GM12872 (cell line): ENCODE measurements around the gene ARFGAP1.

Experiments
- TF ChIP-seq, protein P1 (sequence below): IDR thresholded peaks from 3 replicates; pipeline ENCODE4 v1.5.1; 2011; ENCODE audit warnings: low read depth, mild to moderate bottlenecking, low read length, moderate library complexity; ENCODE audit not compliant: insufficient read depth

ARFGAP1 gene

GRCh38 chr20:63242736-63243135 lies 29.9 kb upstream of the ARFGAP1 start:
- TF ChIP-seq, protein P1, sequence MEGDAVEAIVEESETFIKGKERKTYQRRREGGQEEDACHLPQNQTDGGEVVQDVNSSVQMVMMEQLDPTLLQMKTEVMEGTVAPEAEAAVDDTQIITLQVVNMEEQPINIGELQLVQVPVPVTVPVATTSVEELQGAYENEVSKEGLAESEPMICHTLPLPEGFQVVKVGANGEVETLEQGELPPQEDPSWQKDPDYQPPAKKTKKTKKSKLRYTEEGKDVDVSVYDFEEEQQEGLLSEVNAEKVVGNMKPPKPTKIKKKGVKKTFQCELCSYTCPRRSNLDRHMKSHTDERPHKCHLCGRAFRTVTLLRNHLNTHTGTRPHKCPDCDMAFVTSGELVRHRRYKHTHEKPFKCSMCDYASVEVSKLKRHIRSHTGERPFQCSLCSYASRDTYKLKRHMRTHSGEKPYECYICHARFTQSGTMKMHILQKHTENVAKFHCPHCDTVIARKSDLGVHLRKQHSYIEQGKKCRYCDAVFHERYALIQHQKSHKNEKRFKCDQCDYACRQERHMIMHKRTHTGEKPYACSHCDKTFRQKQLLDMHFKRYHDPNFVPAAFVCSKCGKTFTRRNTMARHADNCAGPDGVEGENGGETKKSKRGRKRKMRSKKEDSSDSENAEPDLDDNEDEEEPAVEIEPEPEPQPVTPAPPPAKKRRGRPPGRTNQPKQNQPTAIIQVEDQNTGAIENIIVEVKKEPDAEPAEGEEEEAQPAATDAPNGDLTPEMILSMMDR, result no peak

DNA sequence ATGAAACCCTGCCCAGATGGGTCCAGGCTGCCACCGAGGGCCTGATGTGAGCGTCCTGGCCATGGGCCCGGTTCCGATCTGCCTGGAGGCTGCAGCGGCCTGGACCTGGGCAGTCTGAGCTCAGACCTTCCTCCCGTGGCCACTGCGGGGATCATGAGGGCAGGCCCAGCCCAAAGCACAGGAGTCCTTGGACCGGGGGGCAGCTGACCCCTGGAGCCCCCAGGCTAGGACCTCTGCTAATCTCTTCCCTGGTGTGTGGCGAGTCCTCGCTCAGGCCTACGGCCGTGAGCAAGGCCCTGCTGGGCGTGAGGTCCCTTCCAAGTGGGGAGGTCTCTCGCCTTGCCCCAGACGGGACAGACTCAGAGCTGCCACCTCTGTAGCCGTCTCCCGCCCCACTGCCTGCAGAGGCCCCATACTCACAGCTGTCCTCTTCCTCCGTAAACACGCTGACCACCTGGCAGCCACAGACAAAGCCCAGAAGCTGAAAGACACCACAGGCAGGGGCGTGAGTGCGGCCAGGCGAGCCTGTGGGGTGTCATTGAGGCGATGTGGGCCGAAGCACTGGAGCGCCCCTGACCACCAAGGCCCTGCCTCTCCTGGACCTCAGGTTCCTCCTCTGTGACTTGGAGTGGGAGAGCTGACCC lies 28.9 kb upstream of the ARFGAP1 start:
- TF ChIP-seq, protein P1, result no peak

DNA sequence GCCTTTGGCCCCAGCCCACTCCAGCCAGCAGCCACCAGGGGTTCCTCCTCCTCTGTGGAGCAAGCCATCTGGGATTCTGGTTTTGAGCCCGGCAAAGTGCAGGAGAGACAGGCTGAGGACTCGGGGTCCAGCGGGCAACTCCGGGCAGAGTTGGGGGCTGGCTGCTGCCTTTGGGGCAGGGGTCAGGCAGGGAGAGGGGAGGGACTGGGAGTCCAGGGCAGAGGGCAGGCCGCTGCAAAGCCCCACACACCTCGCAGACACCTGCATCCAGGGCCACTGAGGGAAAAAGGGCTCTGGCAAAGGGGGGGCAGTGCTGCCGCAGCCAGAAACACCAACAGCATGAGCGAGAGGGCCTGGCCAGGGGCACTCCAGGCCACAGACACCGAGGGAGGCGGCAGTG lies 28.1 kb upstream of the ARFGAP1 start:
- TF ChIP-seq, protein P1, result no peak

DNA sequence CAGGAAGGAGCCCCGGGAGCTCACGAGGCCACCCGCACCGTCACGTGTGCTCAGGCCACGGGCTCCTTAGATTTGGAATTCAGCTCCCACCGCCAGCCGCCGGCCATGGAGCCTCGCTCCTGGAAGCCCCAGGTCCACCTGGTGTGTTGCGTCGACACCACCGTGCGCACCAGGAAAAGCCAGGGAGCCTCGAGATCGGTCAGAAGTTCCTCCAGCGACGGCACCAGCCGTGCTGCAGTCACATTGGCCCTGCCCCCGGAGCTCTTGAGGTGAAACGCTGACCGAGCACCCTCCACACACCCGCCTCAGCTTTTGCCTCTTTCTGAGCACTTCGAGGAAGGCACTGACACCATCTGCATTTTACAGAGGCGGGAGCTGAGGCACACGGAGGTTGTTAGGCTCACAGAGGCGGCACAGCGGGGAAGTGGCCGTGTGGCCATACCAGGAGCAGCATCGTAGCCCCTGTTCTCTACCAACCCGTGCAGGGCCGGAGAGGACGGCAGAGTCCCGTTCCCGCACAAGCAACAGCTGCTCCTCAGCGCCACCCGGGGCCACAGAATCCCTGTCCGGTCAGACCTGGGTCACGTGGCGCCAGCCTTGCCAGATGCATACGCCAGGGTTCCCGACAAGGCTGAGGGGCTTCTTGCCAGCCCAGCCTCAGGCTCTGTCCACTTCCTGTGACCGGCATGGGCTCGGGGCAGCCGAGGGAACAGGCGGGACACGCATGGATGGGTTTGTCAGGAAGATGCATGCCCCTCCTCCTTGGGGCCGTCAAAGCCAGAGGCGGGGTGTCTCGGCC lies 25.9 kb upstream of the ARFGAP1 start:
- TF ChIP-seq, protein P1, result no peak

GRCh38 chr20:63247671-63248228 lies 24.9 kb upstream of the ARFGAP1 start:
- TF ChIP-seq, protein P1, result no peak

GRCh38 chr20:63248835-63249591 lies 23.6 kb upstream of the ARFGAP1 start:
- TF ChIP-seq, protein P1, result no peak

- TF ChIP-seq, protein P1, result no peak
Observed at GRCh38 chr20:63249891-63250290, 22.7 kb upstream of the ARFGAP1 start.
